ENCODE measurements around the gene CYBA.

CYBA gene

GRCh38 chr16:88650749-88651275 lies at the start of gene CYBA:
Gene CYBA (minus strand): TSS chr16:88651053. CDS start chr16:88651013, 40 bp downstream.
- peak; percentile 90 for DNase-seq

GRCh38 chr16:88700322-88700635 lies 49.4 kb upstream of the CYBA start:
- DNase-seq = no peak

- DNase-seq = no peak
Measured at GRCh38 chr16:88699180-88699579, 48.3 kb upstream of the CYBA start.

GRCh38 chr16:88698646-88699045 lies 47.8 kb upstream of the CYBA start:
- DNase-seq = no peak

GRCh38 chr16:88697831-88698615 lies 47.2 kb upstream of the CYBA start:
- peak; percentile 28 for DNase-seq

- DNase-seq = no peak
Measured at GRCh38 chr16:88697116-88697830, 46.4 kb upstream of the CYBA start.

GRCh38 chr16:88696441-88696840 lies 45.6 kb upstream of the CYBA start:
- DNase-seq = no peak

GRCh38 chr16:88695753-88696152 lies 44.9 kb upstream of the CYBA start:
- DNase-seq = no peak

- DNase-seq = no peak
Measured at GRCh38 chr16:88695218-88695617, 44.4 kb upstream of the CYBA start.

- DNase-seq = no peak
Measured at GRCh38 chr16:88694221-88695087, 43.6 kb upstream of the CYBA start.

- DNase-seq = no peak
Measured at GRCh38 chr16:88693420-88694177, 42.7 kb upstream of the CYBA start.

- no peak for DNase-seq
Measured at GRCh38 chr16:88692861-88693260, 42.0 kb upstream of the CYBA start.

- peak; percentile 46 for DNase-seq
Measured at GRCh38 chr16:88691924-88692560, 41.2 kb upstream of the CYBA start.

- no peak for DNase-seq
Measured at GRCh38 chr16:88691129-88691813, 40.4 kb upstream of the CYBA start.

GRCh38 chr16:88690341-88691128 lies 39.7 kb upstream of the CYBA start:
- no peak for DNase-seq

- no peak for DNase-seq
Measured at GRCh38 chr16:88688013-88688778, 37.3 kb upstream of the CYBA start.

GRCh38 chr16:88687676-88688012 lies 36.8 kb upstream of the CYBA start:
- no peak for DNase-seq

- DNase-seq = no peak
Measured at GRCh38 chr16:88687254-88687576, 36.4 kb upstream of the CYBA start.

GRCh38 chr16:88686439-88687253 lies 35.8 kb upstream of the CYBA start, which contains the start of gene SNAI3:
Gene SNAI3 (minus strand): TSS chr16:88686507. CDS start chr16:88686406, 101 bp downstream.
- peak; percentile 87 for DNase-seq
